ENCODE data around the gene PTGER1.

Gene PTGER1

GRCh38 chr19:14425696-14426138 is 49.4 kb downstream of the PTGER1 start:
- no peak for TF ChIP-seq CTCF (conservative IDR thresholded peaks at IDR 0.05; ENCODE audit: low read depth, low read length)
- no peak overlapping the region for H3K4me2 ChIP-seq
- H3K4me3 ChIP-seq (IDR thresholded peaks at IDR 0.05; ENCODE audit: insufficient read depth, low read depth, low read length), result no peak overlapping the region
- H3K4me1 ChIP-seq (ENCODE audit: low read depth, poor library complexity, severe bottlenecking), result no peaks in the 10 kb centered on the region
- no peak overlapping the region for H2AFZ ChIP-seq (ENCODE audit: low read depth)
- H3K9ac ChIP-seq, result no peak overlapping the region
- no peaks in the 10 kb centered on the region for H4K20me1 ChIP-seq (ENCODE audit: insufficient read depth)
- H3K79me2 ChIP-seq (ENCODE audit: insufficient read depth, low read depth), result no peaks in the 10 kb centered on the region
- H3K27me3 ChIP-seq (ENCODE audit: insufficient read depth, low read depth), result no peaks in the 10 kb centered on the region
- no peaks in the 10 kb centered on the region for H3K36me3 ChIP-seq (ENCODE audit: insufficient read depth)
- no peak overlapping the region for H3K27ac ChIP-seq
